B cell (primary cell): ENCODE results near the gene SEL1L. TPM values are rescaled to one million over a fixed set of nuclear protein-coding genes. Genes with fewer than 3 reads are reported as not detected.

Source experiments
- ATAC-seq: fragments of 200-7000 bp; cut with Tn5 transposase; one replicate; pipeline ENCODE4 v1.10.0; 2021; ENCODE audit warnings: low read depth, mild to moderate bottlenecking, moderate number of reproducible peaks, moderate library complexity
- CTCF ChIA-PET: fragments of 350-600 bp; sonication (Branson Sonifier 250); formaldehyde crosslinking; loops from one replicate; lab custom pipeline; 2021; ENCODE audit warnings: antibody characterized with exemption, inconsistent platforms; lab: Charles Lee
- POLR2A ChIA-PET: fragments of 350-600 bp; sonication (Branson Sonifier 250); formaldehyde crosslinking; loops from one replicate; lab custom pipeline; 2021; ENCODE audit warnings: antibody characterized with exemption; lab: Charles Lee
- DNase-seq: peaks from one replicate; pipeline ENCODE4 v3.0.0; 2013
- H2AFZ ChIP-seq: 2 replicates; pipeline ENCODE4 v1.6.1; 2012; ENCODE audit warnings: mild to moderate bottlenecking, low read depth, low read length; ENCODE audit not compliant: insufficient read depth, poor library complexity, severe bottlenecking
- H3K27ac ChIP-seq, 2 donors: 1 replicate in 1 of 2; 2 replicates in 1 of 2; pipeline ENCODE4 v1.5.1; 2012 to 2013; ENCODE audit warnings: low read length in 2 of 2, mild to moderate bottlenecking in 2 of 2, moderate library complexity in 1 of 2
- H3K27me3 ChIP-seq, 4 experiments: fragments of 200-600 bp in 1 of 4; sonication (generic) in 1 of 4; replicated peaks in 1 of 4; 1 replicate in 2 of 4; 2 replicates in 2 of 4; pipeline versions ENCODE4 v1.6.1 to v1.7.0; 2013 to 2016; ENCODE audit warnings: low read length in 3 of 4, mild to moderate bottlenecking in 2 of 4, mixed read lengths in 1 of 4, moderate library complexity in 1 of 4; ENCODE audit not compliant: insufficient read depth in 4 of 4, control insufficient read depth in 3 of 4; ENCODE audit errors: control extremely low read depth in 1 of 4
- H3K36me3 ChIP-seq, 2 experiments: replicated peaks in 1 of 2; 1 replicate in 1 of 2; 2 replicates in 1 of 2; pipeline versions ENCODE4 v1.6.1 to v1.7.1; 2013; ENCODE audit warnings: low read length in 1 of 2; ENCODE audit not compliant: insufficient read depth in 2 of 2, control insufficient read depth in 1 of 2; ENCODE audit errors: control extremely low read depth in 1 of 2, extremely low read depth in 1 of 2
- H3K4me1 ChIP-seq, 2 donors: fragments of 200-600 bp in 1 of 2; sonication (generic) in 1 of 2; 1 replicate in 1 of 2; 2 replicates in 1 of 2; pipeline versions ENCODE4 v1.5.1 to v1.6.1; 2013 to 2017; ENCODE audit warnings: low read length in 2 of 2; ENCODE audit not compliant: control insufficient read depth in 2 of 2, insufficient read depth in 2 of 2
- H3K4me2 ChIP-seq: replicated peaks from 2 replicates; pipeline ENCODE3; 2012; ENCODE audit warnings: mild to moderate bottlenecking, low read depth, low read length; ENCODE audit not compliant: poor library complexity, severe bottlenecking
- H3K4me3 ChIP-seq, 5 experiments: fragments of 200-600 bp in 1 of 5; sonication (generic) in 1 of 5; 1 replicate in 3 of 5; 2 replicates in 2 of 5; pipeline versions ENCODE4 v1.5.1 to v1.7.0; 2011 to 2016; ENCODE audit warnings: low read length in 4 of 5, mild to moderate bottlenecking in 4 of 5, low read depth in 2 of 5, control low read depth in 1 of 5, moderate library complexity in 1 of 5; ENCODE audit not compliant: insufficient read depth in 1 of 5; ENCODE audit errors: control extremely low read depth in 1 of 5, extremely low read depth in 1 of 5
- H3K79me2 ChIP-seq: fragments of 200-600 bp; sonication (generic); one replicate; pipeline ENCODE4 v1.6.0; 2016; ENCODE audit warnings: low read length; ENCODE audit not compliant: control insufficient read depth, insufficient read depth
- H3K9ac ChIP-seq: fragments of 200-600 bp; sonication (generic); 2 replicates; pipeline ENCODE4 v1.6.1; 2017; ENCODE audit warnings: mild to moderate bottlenecking, low read length, moderate library complexity
- H3K9me3 ChIP-seq, 3 donors: one replicate each; pipeline versions ENCODE4 v1.6.1 to v1.7.1; 2013; ENCODE audit warnings: low read length in 2 of 3; ENCODE audit not compliant: control insufficient read depth in 2 of 3, insufficient read depth in 1 of 3; ENCODE audit errors: control extremely low read depth in 1 of 3
- H4K20me1 ChIP-seq: 2 replicates; pipeline ENCODE4 v1.6.0; 2012; ENCODE audit warnings: mild to moderate bottlenecking, low read length; ENCODE audit not compliant: insufficient read depth, control insufficient read depth, poor library complexity, severe bottlenecking
- H3K27ac Mint-ChIP-seq: one replicate; pipeline ENCODE4 v1.8.0; 2021; ENCODE audit warnings: mixed read lengths
- H3K27me3 Mint-ChIP-seq: one replicate; pipeline ENCODE4 v1.8.0; 2021; ENCODE audit warnings: mixed read lengths
- H3K4me1 Mint-ChIP-seq: one replicate; pipeline ENCODE4 v1.8.0; 2021; ENCODE audit warnings: mixed read lengths
- H3K4me3 Mint-ChIP-seq: one replicate; pipeline ENCODE4 v1.8.0; 2021; ENCODE audit warnings: mixed read lengths
- H3K9me3 Mint-ChIP-seq: one replicate; pipeline ENCODE4 v1.8.0; 2022; ENCODE audit warnings: mixed read lengths; ENCODE audit not compliant: insufficient read depth
- EZH2 ChIP-seq: IDR thresholded peaks from 2 replicates; pipeline ENCODE4 v1.6.1; 2012; ENCODE audit warnings: borderline replicate concordance, low read depth, mild to moderate bottlenecking, moderate library complexity, low read length; ENCODE audit not compliant: insufficient read depth, poor library complexity, severe bottlenecking
- WGBS: methylation state at CpG from one replicate; pipeline ENCODE4 v1.1.5; 2013; ENCODE audit warnings: missing lambda C conversion rate; ENCODE audit not compliant: insufficient coverage; 5-methylcytosine and 5-hydroxymethylcytosine counted together
- intact Hi-C: fragments of 100-400 bp; cut with micrococcal nuclease; formaldehyde crosslinking; loops from one replicate; pipeline ENCODE4 v1.10.0; 2022
- polyA plus RNA-seq: library from polyadenylated mRNA; depleted of rRNA; stranded (reverse); fragments of >200 nt; gene quantifications from 2 replicates; pipeline ENCODE4 v1.2.3, GENCODE V29; 2012
- total RNA-seq, 2 donors: library from RNA; stranded (reverse); fragments of 120-200 nt in 1 of 2; gene quantifications; 1 replicate in 1 of 2; 2 replicates in 1 of 2; pipeline versions ENCODE4 v1.2.3 to v1.2.4, GENCODE V29; 2013 to 2022
- TF ChIP-seq, protein P1 (sequence below): fragments of 200-600 bp; IDR thresholded peaks from one replicate; pipeline ENCODE4 v1.8.0; 2022; ENCODE audit warnings: antibody characterized with exemption, mild to moderate bottlenecking

The SEL1L gene
- total and polyA plus RNA-seq, 2 donors (not counting 1 experiment from before 2014, with no cell fraction given), result 7.3 to 50.0 TPM

GRCh38 chr14:81525129-81525528 is 8.5 kb downstream of the SEL1L start:
- DNase-seq (no peak), ATAC-seq (no peak)
- H3K27ac ChIP-seq, result no peak overlapping the region
- H3K9me3 ChIP-seq, result no peaks in the 10 kb centered on the region
- H3K4me1 Mint-ChIP-seq, result peaks cover 26% of the 10 kb centered on the region
- ChIA-PET POLR2A (no interaction called here), CTCF (no interaction called here)
- H3K9ac ChIP-seq, result no peak overlapping the region
- H3K36me3 ChIP-seq, result peaks cover 4 to 48% of the 10 kb centered on the region in 2 experiments
- H3K4me1 ChIP-seq, result peaks cover 0 to 3% of the 10 kb centered on the region in 2 donors
- no peak overlapping the region for H3K4me3 Mint-ChIP-seq
- no peak overlapping the region for H3K4me3 ChIP-seq
- peaks cover 8% of the 10 kb centered on the region for H4K20me1 ChIP-seq
- no peaks in the 10 kb centered on the region for H3K27me3 ChIP-seq
- intact Hi-C loops, result no loop called here
- no peak overlapping the region for H3K27ac Mint-ChIP-seq
- no CpG with 5 or more reads among the region's 1 CpG for WGBS
- TF ChIP-seq, protein P1, sequence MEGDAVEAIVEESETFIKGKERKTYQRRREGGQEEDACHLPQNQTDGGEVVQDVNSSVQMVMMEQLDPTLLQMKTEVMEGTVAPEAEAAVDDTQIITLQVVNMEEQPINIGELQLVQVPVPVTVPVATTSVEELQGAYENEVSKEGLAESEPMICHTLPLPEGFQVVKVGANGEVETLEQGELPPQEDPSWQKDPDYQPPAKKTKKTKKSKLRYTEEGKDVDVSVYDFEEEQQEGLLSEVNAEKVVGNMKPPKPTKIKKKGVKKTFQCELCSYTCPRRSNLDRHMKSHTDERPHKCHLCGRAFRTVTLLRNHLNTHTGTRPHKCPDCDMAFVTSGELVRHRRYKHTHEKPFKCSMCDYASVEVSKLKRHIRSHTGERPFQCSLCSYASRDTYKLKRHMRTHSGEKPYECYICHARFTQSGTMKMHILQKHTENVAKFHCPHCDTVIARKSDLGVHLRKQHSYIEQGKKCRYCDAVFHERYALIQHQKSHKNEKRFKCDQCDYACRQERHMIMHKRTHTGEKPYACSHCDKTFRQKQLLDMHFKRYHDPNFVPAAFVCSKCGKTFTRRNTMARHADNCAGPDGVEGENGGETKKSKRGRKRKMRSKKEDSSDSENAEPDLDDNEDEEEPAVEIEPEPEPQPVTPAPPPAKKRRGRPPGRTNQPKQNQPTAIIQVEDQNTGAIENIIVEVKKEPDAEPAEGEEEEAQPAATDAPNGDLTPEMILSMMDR, result no peak
- no peak for TF ChIP-seq EZH2
- no peak overlapping the region for H2AFZ ChIP-seq
- H3K79me2 ChIP-seq, result peaks cover 52% of the 10 kb centered on the region
- no peak overlapping the region for H3K4me2 ChIP-seq
- H3K9me3 Mint-ChIP-seq, result no peaks in the 10 kb centered on the region
- H3K27me3 Mint-ChIP-seq, result no peaks in the 10 kb centered on the region

GRCh38 chr14:81523616-81524015 is 10.0 kb downstream of the SEL1L start:
- Histone ChIP-seq H3K9ac (no peak overlapping the region), H4K20me1 (peaks cover 8% of the 10 kb centered on the region), H3K4me2 (no peak overlapping the region), H3K4me1 (peaks cover 11 to 13% of the 10 kb centered on the region in 2 donors), H3K27me3 (no peaks in the 10 kb centered on the region), H2AFZ (no peak overlapping the region), H3K9me3 (no peaks in the 10 kb centered on the region), H3K4me3 (no peak overlapping the region), H3K79me2 (peaks cover 45% of the 10 kb centered on the region), H3K27ac (no peak overlapping the region), H3K36me3 (peaks cover 4 to 56% of the 10 kb centered on the region in 2 experiments)
- Mint-ChIP-seq H3K4me3 (no peak overlapping the region), H3K27ac (no peak overlapping the region), H3K27me3 (no peaks in the 10 kb centered on the region), H3K4me1 (peaks cover 29% of the 10 kb centered on the region), H3K9me3 (no peaks in the 10 kb centered on the region)
- ChIA-PET CTCF (no interaction called here), POLR2A (no interaction called here)
- DNase-seq, result no peak
- ATAC-seq, result no peak
- intact Hi-C loops, result no loop called here
- no peak for TF ChIP-seq EZH2
- TF ChIP-seq, protein P1, result no peak
- WGBS, result 100% methylated on average over 2 of the region's 2 CpGs
